GM19240 (cell line): ENCODE measurements around the gene CD6.

Experiments used
- DNase-seq: peaks from one replicate; pipeline ENCODE4 v3.0.0; 2011; ENCODE audit warnings: low spot score; ENCODE audit not compliant: insufficient read length

Gene CD6, protein sequence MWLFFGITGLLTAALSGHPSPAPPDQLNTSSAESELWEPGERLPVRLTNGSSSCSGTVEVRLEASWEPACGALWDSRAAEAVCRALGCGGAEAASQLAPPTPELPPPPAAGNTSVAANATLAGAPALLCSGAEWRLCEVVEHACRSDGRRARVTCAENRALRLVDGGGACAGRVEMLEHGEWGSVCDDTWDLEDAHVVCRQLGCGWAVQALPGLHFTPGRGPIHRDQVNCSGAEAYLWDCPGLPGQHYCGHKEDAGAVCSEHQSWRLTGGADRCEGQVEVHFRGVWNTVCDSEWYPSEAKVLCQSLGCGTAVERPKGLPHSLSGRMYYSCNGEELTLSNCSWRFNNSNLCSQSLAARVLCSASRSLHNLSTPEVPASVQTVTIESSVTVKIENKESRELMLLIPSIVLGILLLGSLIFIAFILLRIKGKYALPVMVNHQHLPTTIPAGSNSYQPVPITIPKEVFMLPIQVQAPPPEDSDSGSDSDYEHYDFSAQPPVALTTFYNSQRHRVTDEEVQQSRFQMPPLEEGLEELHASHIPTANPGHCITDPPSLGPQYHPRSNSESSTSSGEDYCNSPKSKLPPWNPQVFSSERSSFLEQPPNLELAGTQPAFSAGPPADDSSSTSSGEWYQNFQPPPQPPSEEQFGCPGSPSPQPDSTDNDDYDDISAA

DNA sequence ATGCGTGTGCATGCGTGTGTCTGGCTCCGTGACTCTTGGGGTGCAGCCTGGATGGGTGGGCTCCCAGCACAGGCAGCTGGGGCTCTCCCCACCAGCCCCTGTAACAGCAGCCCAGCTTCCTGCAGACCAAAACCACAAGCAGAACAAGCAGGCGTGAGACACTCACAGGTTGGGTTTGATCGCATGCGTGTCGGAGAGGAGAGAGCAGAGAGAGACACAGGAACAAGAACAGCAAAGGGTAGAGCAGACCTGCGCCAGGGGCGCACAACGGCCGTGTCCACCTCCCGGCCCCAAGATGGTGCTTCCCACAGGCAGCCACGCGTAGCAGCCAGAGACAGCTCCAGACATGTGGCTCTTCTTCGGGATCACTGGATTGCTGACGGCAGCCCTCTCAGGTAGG, at the start of gene CD6:
Gene CD6 (plus strand): TSS at position 161 of the 400 bp plus-strand sequence. CDS start 186 bp downstream, at position 347.
- no peak for DNase-seq

- no peak for DNase-seq
These were observed 49.6 kb upstream of the CD6 start for GRCh38 chr11:60921777-60922335.

DNA sequence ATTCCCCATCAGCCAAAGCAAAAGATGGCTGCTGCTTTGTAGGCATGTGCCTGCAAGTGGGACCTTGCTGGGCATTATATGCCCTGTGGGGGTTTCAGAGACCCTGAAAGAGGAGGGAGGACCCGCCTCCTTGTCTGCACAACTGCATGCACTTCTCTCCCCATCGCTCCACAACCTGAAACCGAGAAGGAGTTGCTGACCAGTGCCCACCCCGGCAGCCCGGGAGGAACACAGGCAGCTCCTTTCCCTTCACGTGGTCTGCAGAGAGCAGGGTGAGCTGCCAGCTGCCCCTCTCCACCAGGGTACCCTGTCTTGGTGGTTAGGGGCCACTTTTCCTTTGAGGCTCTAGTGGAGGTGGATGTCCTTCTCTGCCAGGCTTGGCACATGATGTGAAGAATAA, 48.6 kb upstream of the CD6 start:
- no peak for DNase-seq

- DNase-seq: no peak
These were observed 48.2 kb upstream of the CD6 start for GRCh38 chr11:60923326-60923725.

GRCh38 chr11:60923800-60924109, 47.7 kb upstream of the CD6 start:
- DNase-seq: no peak

DNA sequence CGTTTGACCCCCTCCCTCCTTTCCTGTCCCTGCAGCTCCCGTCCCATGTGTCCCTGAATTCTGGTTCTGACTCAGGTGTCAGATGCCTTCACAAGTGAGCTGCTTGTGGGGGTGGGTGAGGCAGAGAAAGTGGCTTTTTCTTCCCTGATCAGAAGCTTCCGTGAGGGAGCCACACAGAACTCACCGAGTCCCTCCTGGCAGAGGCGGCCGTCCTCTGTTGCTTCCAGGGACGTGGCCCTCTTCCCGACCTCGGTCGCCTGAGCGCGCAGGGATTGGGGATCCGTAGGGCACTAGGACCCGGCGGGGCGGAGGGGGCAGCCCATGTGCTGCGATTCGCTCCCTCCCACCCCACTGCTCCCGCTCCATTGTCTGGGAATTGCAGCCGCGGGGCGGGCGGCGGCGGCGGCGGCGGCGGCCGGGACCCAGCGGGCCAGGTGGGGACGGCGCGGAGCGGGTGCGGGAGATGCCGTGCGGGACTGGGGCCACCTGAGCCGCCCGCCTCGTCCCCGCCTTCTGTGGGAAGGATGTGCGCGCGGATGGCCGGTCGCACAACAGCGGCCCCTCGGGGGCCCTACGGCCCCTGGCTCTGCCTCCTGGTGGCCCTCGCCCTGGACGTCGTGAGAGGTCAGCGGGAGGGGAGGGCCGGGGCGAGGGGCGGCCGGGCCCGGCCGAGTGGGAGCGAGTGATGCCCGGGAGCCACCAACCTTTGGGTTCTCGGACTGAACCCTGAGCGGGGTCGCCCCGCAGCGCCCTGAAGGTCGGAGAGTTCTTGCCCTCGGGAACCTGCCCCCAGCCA, 47.2 kb upstream of the CD6 start, which contains the start of gene TMEM132A:
Gene TMEM132A (plus strand): TSS at position 351 of the 796 bp plus-strand sequence. CDS start 174 bp downstream, at position 525.
- DNase-seq: no peak

DNA sequence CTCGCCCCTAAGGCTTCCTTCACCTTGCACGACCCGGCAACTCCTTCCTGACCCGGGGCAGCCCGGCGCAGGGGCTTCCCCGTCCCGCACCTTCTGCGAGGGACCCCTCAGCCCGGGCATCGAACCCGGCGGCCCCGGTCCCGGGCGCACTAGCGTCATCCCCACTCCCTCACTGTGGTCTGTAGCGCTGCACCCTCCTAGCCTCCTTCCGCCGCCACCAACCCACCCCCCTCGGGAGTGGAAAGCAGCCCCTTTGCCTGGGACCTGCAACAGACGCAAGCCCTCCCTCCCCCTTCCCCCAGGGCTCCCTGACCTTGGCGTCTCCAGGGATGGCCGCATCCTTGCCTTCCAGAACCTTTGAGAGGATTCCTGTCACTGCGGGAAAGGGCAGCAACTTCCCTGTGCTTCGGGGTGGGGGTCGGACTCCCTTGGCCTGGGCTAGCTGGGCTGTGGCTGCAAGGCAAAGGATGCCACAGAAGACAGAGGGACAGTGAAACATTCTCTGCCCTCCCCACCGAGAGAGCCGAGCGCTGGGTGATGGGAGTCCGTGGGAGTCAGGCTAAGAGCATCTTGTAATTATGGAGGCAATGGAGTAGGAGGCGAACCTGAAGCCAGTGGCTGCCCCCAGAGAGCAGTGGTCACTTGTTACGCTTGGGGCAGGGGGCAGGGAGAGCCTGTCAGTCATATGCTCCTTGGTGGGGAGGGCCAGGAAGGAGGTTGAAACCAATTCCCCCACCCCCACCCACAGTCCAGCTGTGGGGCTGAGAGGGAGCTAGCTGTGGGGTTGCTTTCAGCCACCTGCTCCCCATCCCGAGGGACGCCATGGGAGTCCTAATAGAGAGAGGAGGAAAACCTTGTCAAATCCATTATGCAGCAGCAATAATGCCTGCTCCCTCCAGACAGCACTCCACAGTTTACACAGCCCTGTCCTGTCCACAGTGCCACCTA, 46.3 kb upstream of the CD6 start:
- DNase-seq: no peak

DNA sequence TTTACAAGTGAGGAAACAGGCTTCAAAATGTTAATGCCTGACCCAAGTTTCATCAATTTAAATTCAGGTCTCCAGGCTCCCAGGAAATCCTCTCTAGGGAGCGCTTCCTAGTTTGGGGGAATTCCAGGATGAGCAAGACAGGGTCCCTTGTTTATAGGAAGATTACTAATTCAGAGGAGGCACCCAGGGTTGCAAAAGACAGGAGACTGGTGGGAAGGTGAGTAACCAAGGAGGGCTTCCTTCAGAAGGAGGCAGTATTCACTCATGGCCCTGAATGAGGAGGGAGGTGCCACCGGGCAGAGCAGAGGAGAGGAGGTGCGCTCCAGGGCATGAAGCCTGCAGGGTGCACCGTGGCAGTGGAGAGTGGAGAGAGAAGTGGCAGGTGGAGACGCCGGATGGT, 45.6 kb upstream of the CD6 start:
- no peak for DNase-seq

GRCh38 chr11:60926500-60926899, 45.0 kb upstream of the CD6 start:
- DNase-seq: no peak

DNA sequence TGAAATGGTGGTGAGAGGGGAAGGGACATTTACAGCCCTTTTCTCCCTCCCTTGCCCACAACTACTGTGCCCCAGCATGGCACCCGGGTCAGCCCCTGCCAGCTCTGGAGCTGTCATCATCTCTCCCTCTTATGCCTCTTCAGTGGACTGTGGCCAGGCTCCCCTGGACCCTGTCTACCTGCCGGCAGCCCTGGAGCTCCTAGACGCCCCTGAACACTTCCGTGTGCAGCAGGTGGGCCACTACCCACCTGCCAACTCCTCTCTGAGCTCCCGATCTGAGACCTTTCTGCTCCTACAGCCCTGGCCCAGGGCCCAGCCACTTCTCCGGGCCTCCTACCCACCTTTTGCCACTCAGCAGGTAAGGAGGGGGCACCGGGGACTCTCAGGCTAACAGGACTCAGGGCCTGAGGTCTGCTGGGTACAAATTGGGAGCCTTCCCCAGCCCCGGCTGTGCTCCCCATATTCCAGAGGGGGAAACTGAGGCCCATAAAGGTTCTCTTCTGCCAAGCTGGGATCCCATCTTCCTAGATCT, 44.4 kb upstream of the CD6 start:
- no peak for DNase-seq

DNA sequence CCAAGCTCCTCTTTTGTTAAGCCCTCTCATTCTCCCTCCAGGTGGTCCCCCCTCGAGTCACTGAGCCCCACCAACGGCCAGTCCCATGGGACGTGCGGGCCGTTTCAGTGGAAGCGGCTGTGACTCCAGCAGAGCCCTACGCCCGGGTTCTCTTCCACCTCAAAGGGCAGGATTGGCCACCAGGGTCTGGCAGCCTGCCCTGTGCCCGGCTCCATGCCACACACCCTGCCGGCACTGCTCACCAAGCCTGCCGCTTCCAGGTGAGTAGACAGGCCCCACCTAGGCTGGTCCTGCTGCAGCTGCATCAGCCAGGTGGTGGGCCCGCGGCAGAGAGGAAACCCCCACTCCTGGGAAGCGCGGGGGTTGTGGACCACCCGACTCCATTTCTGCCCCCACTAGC, 43.9 kb upstream of the CD6 start:
- no peak for DNase-seq

- no peak for DNase-seq
These were observed 42.9 kb upstream of the CD6 start for GRCh38 chr11:60928563-60929001.

- no peak for DNase-seq
These were observed 41.7 kb upstream of the CD6 start for GRCh38 chr11:60929764-60930163.

DNA sequence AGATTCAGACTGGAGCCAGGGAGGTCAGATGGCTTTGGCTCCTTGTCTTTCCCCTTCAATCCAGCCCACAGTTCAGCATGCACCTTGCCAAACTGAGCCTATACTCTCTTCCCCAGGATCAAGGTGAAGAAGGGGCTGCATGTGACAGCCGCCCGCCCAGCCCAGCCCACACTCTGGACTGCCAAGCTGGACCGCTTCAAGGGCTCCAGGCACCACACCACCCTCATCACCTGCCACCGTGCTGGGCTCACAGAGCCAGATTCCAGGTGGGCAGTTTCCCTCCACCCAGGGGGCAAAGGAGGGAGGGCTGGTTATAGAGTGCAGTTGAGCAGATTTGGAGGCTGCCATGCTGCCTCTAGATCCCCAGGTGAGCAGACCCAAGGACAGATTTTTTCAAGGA, 41.1 kb upstream of the CD6 start:
- no peak for DNase-seq

GRCh38 chr11:60931917-60932316, 39.6 kb upstream of the CD6 start:
- DNase-seq: no peak

GRCh38 chr11:60932605-60933356, 38.7 kb upstream of the CD6 start:
- DNase-seq: no peak

DNA sequence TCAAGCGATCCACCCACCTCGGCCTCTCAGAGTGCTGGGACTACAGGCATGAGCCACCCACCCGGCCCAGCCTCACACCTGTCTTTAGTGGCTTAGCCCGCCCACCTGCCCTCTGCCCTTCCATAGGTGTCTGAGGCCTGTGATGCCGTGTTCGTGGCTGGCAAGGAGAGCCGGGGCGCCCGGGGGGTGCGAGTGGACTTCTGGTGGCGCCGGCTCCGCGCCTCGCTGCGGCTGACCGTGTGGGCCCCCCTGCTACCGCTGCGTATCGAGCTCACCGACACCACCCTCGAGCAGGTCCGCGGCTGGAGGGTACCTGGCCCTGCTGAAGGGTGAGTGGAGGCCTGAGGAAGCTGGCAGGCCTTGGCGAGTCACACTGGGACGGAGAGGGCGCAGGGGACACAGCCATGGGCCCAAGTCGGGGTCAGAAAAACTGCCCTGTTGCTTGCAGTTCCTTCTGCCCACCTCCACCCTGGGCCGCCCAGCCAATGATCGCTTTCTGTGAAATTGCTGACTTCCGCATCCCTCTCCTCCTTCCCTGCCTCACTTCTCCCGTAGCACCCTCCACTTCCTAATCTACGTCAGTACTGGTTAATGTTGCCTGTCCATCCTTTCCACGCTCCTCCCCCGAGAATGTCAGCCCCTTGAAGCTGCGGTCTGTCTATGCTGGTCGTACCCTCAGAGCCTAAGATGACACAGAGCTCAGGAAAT, 37.9 kb upstream of the CD6 start:
- no peak for DNase-seq

DNA sequence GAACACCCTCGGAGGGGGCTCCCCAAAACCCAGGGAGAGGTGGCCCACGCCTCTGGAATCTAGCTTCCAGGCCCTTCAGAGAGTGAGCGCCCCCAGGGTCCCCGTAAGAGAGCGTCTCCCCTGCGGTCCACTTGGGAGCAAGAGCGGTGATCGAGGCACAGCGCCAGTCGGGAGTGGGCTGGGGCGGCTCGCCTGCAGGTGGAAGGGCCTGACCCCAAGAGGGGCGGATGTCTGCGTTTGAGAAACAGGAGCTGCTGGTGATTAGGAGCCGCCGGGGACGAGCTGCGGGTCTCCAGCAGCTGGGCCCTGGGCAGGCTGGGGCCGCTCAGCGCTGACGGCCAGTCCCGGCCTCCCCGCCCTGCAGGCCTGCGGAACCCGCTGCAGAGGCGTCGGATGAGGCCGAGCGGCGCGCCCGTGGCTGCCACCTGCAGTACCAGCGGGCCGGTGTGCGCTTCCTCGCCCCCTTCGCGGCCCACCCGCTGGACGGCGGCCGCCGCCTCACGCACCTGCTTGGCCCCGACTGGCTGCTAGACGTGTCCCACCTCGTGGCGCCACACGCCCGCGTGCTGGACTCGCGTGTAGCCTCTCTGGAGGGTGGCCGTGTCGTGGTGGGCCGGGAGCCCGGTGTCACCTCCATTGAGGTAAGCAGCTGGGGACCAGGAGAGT, 37.2 kb upstream of the CD6 start:
- no peak for DNase-seq
